GM10266 (cell line): ENCODE data around the gene MLLT3.
A peak's percentile ranks its signal among the peaks of the same experiment; 100 is the strongest.

Experiments used
- DNase-seq: peaks from one replicate; pipeline ENCODE4 v3.0.0; 2012; ENCODE audit errors: extremely low spot score
- TF ChIP-seq, protein P1 (sequence below): IDR thresholded peaks from 2 replicates; pipeline ENCODE4 v1.5.1; 2012; ENCODE audit warnings: mild to moderate bottlenecking, low read depth; ENCODE audit not compliant: control insufficient read depth, insufficient read depth; ENCODE audit errors: missing control alignments

Gene MLLT3

DNA sequence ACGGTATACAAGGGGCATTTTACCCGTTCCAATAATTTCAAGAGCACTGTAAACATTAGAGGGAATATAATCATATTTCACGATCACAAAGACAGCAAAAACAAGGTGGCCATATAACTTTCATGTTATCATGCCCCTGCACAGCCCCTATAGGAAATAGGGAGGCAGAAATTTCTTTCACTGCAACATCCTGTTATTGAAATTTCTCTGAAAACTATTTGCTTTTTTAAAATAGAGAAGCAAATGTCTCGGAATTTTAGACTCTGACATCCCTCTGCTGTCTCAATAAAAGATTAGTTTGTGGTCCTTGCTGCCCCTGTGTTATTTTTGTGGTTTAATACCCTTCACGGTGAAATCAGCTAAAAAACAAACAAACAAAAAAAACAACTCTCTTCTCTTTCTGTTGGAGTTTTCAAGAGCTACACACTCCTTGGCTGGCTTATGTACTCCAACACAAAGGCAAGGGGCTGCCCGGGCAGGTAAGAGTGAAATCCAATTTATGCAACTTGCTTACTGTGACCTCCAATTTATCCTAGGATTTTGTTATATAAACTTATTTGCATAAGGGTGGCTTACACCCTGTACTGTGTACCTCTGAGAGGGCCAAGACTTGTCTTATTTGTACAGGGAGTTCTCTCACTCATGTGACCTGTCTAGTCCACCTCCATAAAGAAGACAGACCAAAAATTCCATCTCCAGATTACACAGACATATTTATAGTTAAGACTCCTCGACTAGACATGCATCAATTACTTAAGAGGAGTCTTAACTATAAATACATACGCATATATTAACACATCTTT is 223.6 kb downstream of the MLLT3 start:
- TF ChIP-seq, protein P1, sequence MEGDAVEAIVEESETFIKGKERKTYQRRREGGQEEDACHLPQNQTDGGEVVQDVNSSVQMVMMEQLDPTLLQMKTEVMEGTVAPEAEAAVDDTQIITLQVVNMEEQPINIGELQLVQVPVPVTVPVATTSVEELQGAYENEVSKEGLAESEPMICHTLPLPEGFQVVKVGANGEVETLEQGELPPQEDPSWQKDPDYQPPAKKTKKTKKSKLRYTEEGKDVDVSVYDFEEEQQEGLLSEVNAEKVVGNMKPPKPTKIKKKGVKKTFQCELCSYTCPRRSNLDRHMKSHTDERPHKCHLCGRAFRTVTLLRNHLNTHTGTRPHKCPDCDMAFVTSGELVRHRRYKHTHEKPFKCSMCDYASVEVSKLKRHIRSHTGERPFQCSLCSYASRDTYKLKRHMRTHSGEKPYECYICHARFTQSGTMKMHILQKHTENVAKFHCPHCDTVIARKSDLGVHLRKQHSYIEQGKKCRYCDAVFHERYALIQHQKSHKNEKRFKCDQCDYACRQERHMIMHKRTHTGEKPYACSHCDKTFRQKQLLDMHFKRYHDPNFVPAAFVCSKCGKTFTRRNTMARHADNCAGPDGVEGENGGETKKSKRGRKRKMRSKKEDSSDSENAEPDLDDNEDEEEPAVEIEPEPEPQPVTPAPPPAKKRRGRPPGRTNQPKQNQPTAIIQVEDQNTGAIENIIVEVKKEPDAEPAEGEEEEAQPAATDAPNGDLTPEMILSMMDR: no peak
- DNase-seq: no peak

DNA sequence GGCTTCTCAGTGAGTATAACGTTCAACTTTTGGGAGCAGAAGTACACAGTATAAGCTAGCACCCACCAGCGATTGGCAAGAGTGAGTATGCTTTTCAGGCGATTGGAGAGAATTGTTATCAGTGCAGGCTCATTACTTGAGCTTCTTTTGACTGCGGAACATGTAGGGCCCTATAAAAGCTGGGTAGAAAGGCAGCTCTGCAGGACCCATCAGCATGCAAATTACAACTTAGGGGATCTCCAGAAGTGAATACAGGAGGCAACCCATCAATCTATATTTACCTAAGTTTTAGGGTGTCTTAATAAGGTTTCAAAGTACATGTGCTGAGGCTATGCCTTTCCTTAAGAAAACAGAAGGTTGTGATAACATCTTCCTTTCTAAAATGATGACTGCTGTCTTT is 225.0 kb downstream of the MLLT3 start:
- peak; percentile 7 for DNase-seq
- TF ChIP-seq, protein P1: no peak

DNA sequence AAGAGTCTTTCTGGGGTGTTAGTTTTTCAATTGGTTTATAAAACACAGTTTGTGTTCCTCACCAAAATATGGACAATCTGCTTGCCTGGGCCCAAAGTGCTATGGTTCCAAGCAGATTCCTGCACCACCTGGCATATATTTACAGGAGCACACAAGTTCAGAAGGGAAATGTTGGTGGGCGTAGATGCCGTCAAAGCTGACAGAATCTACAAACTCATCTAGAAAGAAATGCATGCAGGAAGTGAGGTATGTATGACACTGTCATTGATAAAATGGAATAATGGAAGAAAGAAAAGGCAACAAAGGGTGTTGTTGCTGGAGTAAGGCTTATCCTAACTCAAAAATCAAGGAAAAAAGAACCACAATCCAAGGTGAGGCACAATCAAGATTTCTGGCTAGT is 225.8 kb downstream of the MLLT3 start:
- TF ChIP-seq, protein P1: no peak

DNA sequence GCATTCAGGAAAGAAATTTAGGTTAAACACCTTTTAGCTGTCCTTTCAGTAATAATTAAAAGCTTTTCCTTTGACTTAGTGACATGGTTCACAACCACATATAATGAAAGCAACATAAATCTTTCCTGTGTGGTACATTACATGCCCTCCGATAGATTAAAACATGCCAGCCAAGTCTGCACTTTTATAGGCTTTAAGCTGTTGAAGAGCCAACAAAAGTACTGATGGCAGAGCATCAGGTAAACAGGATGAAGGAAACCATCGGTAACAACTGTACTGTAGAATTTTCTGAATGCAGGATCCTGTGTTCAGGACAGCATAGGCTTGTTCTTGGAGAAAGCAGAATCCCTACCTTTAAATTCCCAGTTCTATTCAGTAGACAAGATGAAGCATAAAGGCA is 226.6 kb downstream of the MLLT3 start:
- DNase-seq: no peak
- TF ChIP-seq, protein P1: no peak

More for the DNA sequence above, 225.8 kb downstream of the MLLT3 start:
- DNase-seq: no peak

DNA sequence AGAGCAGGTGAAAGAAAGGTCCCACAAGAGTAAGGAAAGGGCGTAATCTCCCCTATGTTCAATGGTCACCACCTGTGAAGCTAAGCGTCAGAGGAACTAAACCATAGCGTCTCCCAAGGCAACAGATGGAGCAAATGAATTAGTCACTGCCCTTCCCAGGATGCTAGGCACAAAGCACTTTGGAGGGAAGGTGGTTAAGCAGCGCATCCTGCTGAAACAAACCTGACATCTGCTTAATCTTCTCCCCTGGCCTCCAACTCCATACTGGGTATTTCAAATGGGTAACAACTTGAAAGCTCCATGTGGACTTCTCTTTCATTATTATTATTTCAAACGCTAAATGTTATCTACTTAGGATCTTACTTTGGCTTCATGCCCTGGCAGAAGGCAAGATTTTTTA is 227.3 kb downstream of the MLLT3 start:
- DNase-seq: no peak

DNA sequence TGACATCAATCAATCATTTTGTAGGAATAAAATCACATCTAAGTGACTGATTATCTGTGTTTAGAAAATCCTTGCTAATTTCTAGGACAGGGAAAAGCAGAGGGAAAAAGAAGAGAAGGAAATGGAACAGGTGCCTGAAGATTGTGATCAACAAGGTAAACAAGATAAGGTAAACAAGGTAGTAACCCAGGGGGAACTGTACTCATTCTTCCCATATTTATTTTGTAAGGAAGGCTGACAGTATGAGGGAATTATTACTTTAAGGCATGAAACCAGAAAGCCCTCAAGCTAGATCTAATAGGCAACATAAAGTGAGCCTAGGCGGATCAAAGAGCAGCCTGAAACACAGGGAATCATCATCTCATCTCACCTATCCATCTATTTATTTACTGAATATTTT is 231.1 kb downstream of the MLLT3 start:
- DNase-seq: no peak
- TF ChIP-seq, protein P1: no peak

More for the DNA sequence above, 227.3 kb downstream of the MLLT3 start:
- TF ChIP-seq, protein P1: no peak

DNA sequence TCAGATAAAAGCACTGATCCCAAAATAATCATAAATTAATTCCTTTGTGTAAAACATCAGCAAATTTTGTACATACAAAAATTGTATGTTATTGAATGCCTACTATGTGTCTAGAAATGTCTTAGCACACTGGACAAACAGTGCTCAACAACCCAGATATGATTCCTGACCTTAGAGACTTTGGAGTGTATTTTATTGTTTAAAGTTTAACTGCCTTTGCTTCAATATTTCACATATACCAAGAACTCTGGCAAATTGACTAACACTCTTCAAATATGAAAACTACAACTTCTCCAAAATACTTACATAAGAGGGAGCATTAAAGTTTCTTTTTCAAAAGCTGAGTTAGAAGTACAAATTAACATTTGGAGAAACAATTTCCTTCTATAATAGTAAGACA is 231.9 kb downstream of the MLLT3 start:
- TF ChIP-seq, protein P1: no peak
- no peak for DNase-seq
